Measurements from ENCODE around the gene DGUOK.

Gene DGUOK

GRCh38 chr2:73987109-73987947 lies 60.6 kb downstream of the DGUOK start:
- DNase-seq (ENCODE audit: low read depth), result no peak
- H3K4me3 ChIP-seq (ENCODE audit: low read depth, low read length), result no peak overlapping the region

DNA sequence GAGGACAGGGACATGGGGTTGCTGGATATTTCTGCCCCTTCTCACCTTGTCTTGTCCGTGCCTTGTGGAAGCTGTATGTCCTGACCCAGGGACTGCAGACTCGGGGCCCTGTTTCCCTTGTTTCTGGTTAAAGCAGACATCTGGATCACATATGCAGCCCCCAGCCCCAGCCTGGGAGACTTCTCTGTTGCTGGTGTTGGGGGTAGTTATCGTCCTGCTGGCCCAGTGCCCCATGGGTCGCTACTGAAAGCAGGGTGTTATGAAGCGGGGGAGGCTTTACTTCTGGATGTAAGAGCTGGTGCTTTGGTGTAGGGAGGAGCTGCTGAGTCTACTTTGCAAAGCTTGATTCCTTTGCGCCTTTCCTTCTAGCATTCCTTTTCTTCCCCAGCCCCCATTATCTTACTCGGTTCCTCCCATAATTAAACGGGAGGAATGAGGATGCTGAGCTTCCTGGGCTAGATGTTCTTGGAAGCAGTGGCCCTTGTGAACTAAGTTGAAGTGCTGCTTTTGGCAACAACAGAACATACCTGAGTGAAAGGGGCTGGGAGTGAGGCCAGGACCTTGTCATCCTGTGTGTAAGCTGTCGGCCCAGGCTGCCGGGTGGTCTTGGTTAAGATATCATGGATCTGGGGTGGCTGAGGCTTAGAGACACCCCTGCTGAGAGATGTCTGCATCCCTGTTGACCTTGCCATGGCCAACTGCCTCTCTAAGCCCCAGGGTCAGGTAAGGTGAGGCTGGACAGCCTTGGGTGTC lies 61.4 kb downstream of the DGUOK start:
- no peak for DNase-seq (ENCODE audit: low read depth)
- H3K4me3 ChIP-seq (ENCODE audit: low read depth, low read length), result no peak overlapping the region

GRCh38 chr2:73989972-73990371 lies 63.3 kb downstream of the DGUOK start:
- no peak for DNase-seq (ENCODE audit: low read depth)
- no peak overlapping the region for H3K4me3 ChIP-seq (ENCODE audit: low read depth, low read length)

DNA sequence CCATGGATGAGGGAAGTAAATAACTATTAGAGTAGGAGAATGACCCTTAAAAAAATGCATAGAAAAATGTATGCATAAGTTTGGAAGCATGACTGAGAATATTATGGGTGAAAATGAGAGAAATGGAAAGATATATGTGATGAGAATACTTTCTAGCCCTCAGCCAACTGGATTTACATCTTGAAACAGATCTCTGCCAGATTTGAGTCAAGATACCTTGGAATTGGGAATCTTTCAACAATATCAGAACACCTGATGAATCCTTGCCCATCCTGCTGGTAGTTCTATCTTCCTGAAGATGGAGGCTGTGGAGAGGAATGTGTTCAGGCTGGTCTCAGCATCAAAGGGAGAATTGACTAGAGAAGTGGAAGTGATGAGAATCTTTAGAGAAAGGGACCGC lies 63.9 kb downstream of the DGUOK start:
- H3K4me3 ChIP-seq (ENCODE audit: low read depth, low read length), result no peak overlapping the region
- no peak for DNase-seq (ENCODE audit: low read depth)

DNA sequence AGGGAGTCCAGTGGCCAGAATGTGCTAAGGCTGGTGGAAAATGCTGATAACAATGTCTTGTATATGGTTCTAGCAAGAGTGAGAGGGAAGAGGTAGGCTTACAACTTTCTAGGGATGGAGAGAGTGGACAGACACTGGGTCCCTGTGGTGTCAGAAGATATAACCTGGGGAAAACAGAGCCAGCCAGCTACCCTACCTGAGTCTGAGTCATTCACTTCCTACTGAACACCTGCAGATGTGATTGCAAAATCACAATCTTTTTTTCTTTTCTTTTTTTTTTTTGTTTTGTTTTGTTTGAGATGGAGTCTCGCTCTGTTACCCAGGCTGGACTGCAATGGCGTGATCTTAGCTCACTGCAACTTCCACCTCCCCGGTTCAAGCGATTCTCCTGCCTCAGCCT lies 65.4 kb downstream of the DGUOK start:
- no peak overlapping the region for H3K4me3 ChIP-seq (ENCODE audit: low read depth, low read length)
- DNase-seq (ENCODE audit: low read depth), result no peak

- H3K4me3 ChIP-seq (ENCODE audit: low read depth, low read length), result no peak overlapping the region
- no peak for DNase-seq (ENCODE audit: low read depth)
These were observed 66.7 kb downstream of the DGUOK start for GRCh38 chr2:73993376-73993775.

DNA sequence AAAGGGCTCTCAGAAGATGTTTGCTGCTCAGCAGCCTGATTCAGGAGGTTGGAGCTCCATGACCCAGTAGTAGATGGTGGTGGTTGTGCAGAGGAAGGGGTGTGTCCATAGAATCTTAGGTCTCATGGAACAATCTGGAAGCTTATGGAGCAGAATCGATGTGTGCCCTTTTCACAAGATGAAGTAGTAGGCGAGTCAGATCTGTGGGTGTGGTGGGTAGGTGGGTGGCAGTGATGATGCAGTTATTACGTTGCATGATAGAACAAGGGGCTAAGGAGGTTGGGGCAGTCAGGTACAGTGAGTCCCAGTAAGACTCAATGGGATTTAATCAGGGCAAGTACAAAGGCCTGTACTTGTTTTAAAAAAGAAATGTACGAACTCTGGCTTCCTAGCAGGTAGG lies 67.1 kb downstream of the DGUOK start:
- DNase-seq (ENCODE audit: low read depth), result no peak
- no peak overlapping the region for H3K4me3 ChIP-seq (ENCODE audit: low read depth, low read length)

GRCh38 chr2:73994178-73994831 lies 67.6 kb downstream of the DGUOK start:
- no peak for DNase-seq (ENCODE audit: low read depth)
- no peak overlapping the region for H3K4me3 ChIP-seq (ENCODE audit: low read depth, low read length)

- DNase-seq (ENCODE audit: low read depth), result no peak
- H3K4me3 ChIP-seq (ENCODE audit: low read depth, low read length), result no peak overlapping the region
These were observed 69.1 kb downstream of the DGUOK start for GRCh38 chr2:73995810-73996209.

GRCh38 chr2:73997813-73998212 lies 71.1 kb downstream of the DGUOK start:
- H3K4me3 ChIP-seq (ENCODE audit: low read depth, low read length), result no peak overlapping the region
- DNase-seq (ENCODE audit: low read depth), result no peak

GRCh38 chr2:73998451-73998850 lies 71.8 kb downstream of the DGUOK start:
- no peak for DNase-seq (ENCODE audit: low read depth)
- no peak overlapping the region for H3K4me3 ChIP-seq (ENCODE audit: low read depth, low read length)

DNA sequence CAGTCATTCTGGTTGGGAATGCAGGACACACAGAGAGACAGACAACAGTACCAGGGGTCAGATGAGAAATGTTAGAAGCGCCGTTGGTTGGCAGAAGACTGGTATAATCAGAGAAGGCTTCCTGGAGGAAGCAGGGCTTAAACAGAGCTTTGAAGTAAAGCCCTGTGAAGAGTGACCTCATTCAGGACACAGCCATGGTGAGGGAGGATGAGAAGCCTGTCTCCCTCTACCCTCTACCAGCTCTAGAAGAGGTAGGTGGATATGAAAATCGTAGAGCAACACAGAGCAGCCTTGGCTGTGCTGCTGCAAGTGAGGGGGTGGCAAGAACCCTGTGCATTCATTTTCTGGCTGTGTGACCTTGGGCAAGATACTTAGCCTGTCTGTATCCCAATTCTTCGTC lies 72.3 kb downstream of the DGUOK start:
- DNase-seq (ENCODE audit: low read depth), result no peak
- H3K4me3 ChIP-seq (ENCODE audit: low read depth, low read length), result no peak overlapping the region

DNA sequence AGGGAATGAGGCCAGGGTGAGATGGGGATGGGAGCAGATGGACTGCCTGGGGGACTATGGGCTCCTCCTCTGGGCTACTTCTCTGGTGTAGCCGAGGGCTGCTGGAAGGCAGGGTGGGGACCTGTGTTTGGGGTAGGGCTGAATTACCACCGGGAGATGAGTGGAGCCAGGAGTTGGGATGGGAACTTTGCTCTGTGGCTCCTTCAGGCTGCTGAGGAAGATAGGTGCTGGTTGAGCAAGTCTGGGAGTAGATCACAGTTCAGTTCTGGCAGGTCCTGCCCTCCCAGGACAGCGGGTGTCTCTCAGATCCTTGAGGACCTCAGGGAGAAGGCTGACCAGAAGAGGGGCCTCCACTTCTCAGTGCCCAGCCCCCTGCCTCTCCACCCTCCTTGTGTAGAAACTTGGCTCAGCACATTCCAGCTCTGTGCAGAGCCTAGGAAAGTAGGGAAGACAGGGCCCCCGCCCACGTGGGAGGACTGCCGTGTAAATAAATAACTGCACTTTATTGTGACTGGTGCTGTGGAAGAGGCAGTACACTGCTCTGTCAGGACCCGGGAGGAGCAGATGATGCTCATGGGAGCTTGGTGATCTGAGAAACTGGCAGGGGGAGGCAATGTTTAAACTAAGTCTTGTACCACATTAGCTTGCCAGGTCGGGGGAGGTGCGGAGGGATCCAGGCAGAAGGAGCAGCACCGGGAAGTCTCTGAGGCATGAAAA lies 73.4 kb downstream of the DGUOK start:
- H3K4me3 ChIP-seq (ENCODE audit: low read depth, low read length), result no peak overlapping the region
- DNase-seq (ENCODE audit: low read depth), result no peak

DNA sequence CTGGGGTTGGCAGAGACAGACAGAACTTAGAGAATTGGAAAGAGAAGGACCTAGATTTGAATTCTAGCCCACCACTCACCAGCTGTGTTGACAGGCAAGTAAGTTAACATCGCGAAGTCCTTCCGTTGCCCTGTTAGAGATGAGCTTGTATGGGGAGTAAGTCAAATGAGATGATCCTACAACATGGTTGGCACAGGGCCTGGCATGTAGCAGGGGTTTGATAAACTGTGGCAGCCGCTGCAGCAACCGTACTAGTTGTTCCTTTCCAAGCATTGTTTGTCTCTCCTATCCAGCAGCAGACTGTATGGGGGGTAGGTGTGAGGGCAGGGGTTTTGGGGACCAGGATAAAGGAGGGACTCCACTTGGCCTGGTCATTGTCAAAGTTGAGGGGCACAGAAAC lies 74.0 kb downstream of the DGUOK start:
- H3K4me3 ChIP-seq (ENCODE audit: low read depth, low read length), result no peak overlapping the region
- no peak for DNase-seq (ENCODE audit: low read depth)

- no peak for DNase-seq (ENCODE audit: low read depth)
- H3K4me3 ChIP-seq (ENCODE audit: low read depth, low read length), result no peak overlapping the region
These were observed 74.4 kb downstream of the DGUOK start for GRCh38 chr2:74001121-74001520.

- DNase-seq (ENCODE audit: low read depth), result no peak
- H3K4me3 ChIP-seq (ENCODE audit: low read depth, low read length), result peak overlapping the region; percentile 69
These were observed 75.3 kb downstream of the DGUOK start for GRCh38 chr2:74001781-74002504.

DNA sequence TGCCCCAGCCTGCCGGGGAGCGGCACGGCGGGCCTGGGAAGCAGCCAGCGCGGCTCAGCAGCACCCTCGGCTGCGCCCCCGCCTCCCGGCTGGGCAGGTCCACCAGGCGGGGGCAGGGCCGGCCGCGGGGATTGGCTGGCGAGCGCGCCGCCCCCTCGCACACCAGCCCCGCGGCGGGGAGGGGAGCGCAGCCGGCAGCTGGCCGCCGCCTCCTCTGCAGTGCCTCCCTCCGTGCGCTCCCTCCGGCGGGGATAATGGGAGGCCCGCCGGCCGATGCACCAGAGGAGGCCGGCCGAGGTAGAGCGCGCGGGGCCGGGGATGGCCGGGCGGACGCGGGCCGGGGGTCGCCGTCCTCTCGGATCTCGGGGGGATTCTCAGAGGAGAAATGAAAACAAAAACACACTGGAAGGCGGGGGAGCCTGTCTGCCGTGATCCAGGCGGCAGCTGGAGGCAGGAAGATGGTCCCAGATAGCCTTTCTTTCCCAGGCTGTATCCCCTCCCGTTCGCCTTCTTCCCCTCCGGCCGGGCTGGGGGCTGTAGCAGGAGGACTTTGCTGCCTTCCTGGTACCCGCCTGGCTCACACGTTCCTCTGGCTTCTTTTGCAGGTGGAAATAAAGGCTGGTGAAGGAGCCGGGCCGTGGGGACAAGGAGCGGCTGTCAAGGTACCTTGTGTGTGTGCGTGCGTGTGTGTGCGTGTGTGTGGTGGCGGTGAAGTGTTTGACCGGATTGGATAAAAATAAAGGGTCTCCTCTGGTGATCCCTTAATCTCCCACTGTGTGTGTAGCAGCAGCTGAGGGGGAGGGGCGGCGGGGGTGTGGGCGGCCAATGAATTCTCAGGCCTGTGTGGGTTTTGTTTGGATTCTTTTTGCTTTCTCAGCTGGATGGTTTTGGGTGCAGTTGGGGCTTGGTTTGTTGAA lies 76.1 kb downstream of the DGUOK start:
- DNase-seq (ENCODE audit: low read depth), result peak; percentile 65
- peak overlapping the region; percentile 69 for H3K4me3 ChIP-seq (ENCODE audit: low read depth, low read length)

- peak overlapping the region; percentile 69 for H3K4me3 ChIP-seq (ENCODE audit: low read depth, low read length)
- DNase-seq (ENCODE audit: low read depth), result peak; percentile 50
These were observed 77.0 kb downstream of the DGUOK start for GRCh38 chr2:74003494-74004211.
